Large intestine (tissue), 12 donors: ENCODE measurements around the gene VARS2. TPM values are rescaled to one million over a fixed set of nuclear protein-coding genes. Genes with fewer than 3 reads are reported as not detected.
A peak's percentile ranks its signal among the peaks of the same experiment; 100 is the strongest.
"Not testable (repeated sequence)": the region's sequence is repeated elsewhere in the genome, so short reads cannot be mapped to it uniquely, and the experiment has no call there.

ENCODE experiments used
- DNase-seq, 2 donors: peaks; one replicate each; pipeline versions ENCODE4 v3.0.0 to v3.0.0-alpha.2; 2013
- H3K27ac ChIP-seq: one replicate; pipeline ENCODE4 v1.5.1; 2013; ENCODE audit warnings: low read length
- H3K27me3 ChIP-seq: 2 replicates; pipeline ENCODE4 v1.6.1; 2013; ENCODE audit warnings: low read length; ENCODE audit not compliant: control insufficient read depth, insufficient read depth
- H3K36me3 ChIP-seq: 2 replicates; pipeline ENCODE4 v1.6.1; 2013; ENCODE audit warnings: low read length; ENCODE audit not compliant: control insufficient read depth, insufficient read depth
- H3K4me1 ChIP-seq: one replicate; pipeline ENCODE4 v1.6.1; 2013; ENCODE audit warnings: low read length; ENCODE audit not compliant: control insufficient read depth, insufficient read depth
- H3K4me3 ChIP-seq: one replicate; pipeline ENCODE4 v1.5.1; 2013; ENCODE audit warnings: low read length
- H3K9me3 ChIP-seq: one replicate; pipeline ENCODE4 v1.6.1; 2013; ENCODE audit warnings: mild to moderate bottlenecking, low read depth, low read length, moderate library complexity; ENCODE audit not compliant: control insufficient read depth
- WGBS: methylation state at CpG from one replicate; pipeline ENCODE4 v1.1.5; 2013; ENCODE audit warnings: low lambda C conversion rate; ENCODE audit not compliant: insufficient coverage; 5-methylcytosine and 5-hydroxymethylcytosine counted together
- long read RNA-seq, 11 donors: transcript quantifications; one replicate each; lab custom pipeline, GENCODE V29; 2026
- polyA plus RNA-seq: library from polyadenylated mRNA; unstranded; fragments of 120-200 nt; gene quantifications from one replicate; pipeline ENCODE4 v1.2.1, GENCODE V29; 2013

VARS2 gene
- polyA plus RNA-seq: 43.5 TPM
- long read RNA-seq, donor 1: 0 reads
- long read RNA-seq, donor 2: 0 reads
- long read RNA-seq, donor 3, partial matches to known transcripts: 6 of 7 reads
- long read RNA-seq, donor 3, other reads (novel, unspliced or antisense): 0 of 7 reads
- long read RNA-seq, donor 4: 0 reads
- long read RNA-seq, donor 5, partial matches to known transcripts: 0 of 1 reads
- long read RNA-seq, donor 5, other reads (novel, unspliced or antisense): 0 of 1 reads
- long read RNA-seq, donor 6, partial matches to known transcripts: 0 of 1 reads
- long read RNA-seq, donor 6, other reads (novel, unspliced or antisense): 0 of 1 reads
- long read RNA-seq, donor 7: 0 reads
- long read RNA-seq, donor 8: 0 reads
- long read RNA-seq, donor 9: 0 reads
- long read RNA-seq, donor 10: 0 reads
- long read RNA-seq, donor 11: 0 reads

DNA sequence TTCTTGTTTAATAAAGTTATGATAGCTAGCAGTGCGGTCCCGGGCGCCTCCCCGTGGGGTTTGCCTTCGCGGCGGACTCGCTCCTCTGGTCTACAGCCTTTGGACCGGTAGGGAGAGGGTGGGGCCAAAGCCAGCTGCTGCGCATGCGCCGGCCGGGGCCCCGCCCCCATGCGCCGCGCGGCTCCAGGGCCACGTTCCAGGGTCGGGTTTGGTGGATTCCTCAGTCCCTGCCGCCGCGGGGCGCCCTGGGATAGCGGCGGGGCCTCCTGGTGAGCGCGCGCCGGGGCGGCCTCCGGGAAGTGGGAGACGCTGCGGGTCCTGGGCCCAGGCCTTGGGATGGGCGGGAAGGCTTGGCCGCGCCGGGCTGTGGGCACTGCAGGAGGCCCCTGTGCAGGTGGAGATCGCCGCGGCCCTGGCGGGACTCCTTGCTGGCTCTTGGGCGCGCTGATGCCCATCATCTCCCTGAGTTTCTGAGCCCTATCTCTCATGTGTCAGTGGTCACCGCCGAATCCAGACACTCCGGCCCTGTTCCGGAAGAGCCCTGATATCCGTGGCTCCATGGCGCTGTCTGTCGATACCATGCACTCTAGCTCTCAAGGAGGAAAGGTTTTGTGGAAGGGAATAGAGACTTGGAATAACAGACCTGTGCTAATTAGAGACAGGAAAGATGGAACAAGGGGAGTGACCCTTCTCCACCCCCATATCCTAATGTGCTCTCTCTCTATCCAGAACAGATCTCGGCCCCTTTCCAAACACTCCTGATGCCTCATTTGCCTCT, at the start of gene VARS2:
VARS2 (plus strand) TSS at position 163 of the 778 bp plus-strand sequence; CDS start at position 762, 599 bp downstream.
- Histone ChIP-seq H3K36me3 (peaks cover 50% of the 10 kb centered on the region), H3K4me1 (peaks cover 19% of the 10 kb centered on the region), H3K9me3 (no peaks in the 10 kb centered on the region), H3K4me3 (peak within 1 kb of the TSS; percentile 72), H3K27ac (peak within 1 kb of the TSS; percentile 95), H3K27me3 (no peaks in the 10 kb centered on the region)
- WGBS: no CpG with 5 or more reads among the region's 52 CpGs
- peak; percentile 97 to 99 for DNase-seq

DNA sequence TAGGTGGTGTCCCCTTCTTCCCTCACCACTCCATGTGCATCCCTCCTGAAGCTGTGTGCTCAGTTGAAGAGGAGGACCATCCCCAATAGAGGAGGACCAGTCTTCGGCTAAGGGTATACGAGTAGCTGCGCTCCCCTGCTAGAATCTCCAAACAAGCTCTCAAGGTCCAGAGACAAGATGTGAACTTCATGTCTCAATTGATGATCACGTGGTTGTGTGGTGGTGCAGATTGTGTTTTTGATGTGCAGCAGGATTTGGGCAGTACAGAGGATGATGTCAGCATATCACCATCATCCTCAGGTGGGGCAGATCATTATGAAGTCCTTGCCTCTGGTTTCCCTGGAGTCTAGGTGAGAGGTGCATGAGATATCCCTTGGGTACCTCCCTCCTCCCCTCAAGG, 49.7 kb upstream of the VARS2 start:
- Histone ChIP-seq H3K27ac (no peak overlapping the region), H3K4me1 (no peaks in the 10 kb centered on the region), H3K4me3 (no peak overlapping the region), H3K27me3 (no peaks in the 10 kb centered on the region), H3K36me3 (no peaks in the 10 kb centered on the region), H3K9me3 (peaks cover 7% of the 10 kb centered on the region)
- WGBS: no CpG with 5 or more reads among the region's 4 CpGs
- DNase-seq: no peak

DNA sequence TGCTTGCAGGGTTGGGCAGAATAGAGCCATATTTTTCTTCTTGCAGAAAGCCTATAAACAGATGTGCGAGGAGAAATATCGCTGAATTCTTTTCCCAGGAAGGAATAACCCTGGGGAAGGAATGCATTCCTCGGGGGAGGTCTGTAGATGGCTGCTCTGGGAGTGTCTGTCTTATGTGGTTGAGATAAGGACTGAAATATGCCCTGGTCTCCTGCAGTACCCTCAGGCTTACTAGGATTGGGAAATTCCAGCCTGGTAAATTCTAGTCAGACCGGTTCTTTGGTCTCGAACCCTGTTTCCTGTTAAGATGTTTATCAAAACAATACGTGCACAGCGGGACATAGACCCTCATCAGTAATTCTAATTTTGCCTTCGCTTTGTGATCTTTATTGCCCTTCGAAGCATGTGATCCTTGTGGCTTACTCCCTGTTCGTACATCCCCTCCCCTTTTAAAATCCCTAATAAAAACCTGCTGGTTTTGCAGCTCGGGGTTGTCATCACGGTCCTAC, 44.7 kb upstream of the VARS2 start:
- not testable (repeated sequence) for DNase-seq, H3K4me1 ChIP-seq, H3K4me3 ChIP-seq, H3K27ac ChIP-seq, H3K27me3 ChIP-seq, H3K36me3 ChIP-seq
- WGBS: 88% methylated on average over 3 of the region's 12 CpGs
- H3K9me3 ChIP-seq: peaks cover 14% of the 10 kb centered on the region

DNA sequence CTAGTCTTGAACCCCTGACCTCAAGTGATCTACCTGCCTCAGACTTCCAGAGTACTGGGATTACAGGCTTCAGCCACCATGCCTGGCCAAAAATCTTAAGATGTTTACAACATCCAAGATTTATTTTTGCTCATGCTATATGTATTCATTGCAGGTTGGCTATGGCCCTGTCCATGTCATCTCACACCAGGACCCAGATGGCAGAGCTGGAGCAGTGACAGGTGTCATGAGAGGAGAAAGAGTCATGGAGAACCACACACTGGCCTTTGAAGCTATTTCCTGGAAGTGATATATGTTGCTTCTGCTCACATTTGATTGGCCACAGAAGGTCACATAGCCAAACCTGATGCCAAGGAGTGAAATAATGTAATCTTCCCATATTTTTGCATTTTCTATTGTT, 43.5 kb upstream of the VARS2 start:
- Histone ChIP-seq H3K4me3 (no peak overlapping the region), H3K36me3 (no peaks in the 10 kb centered on the region), H3K27ac (no peak overlapping the region), H3K27me3 (no peaks in the 10 kb centered on the region), H3K4me1 (no peaks in the 10 kb centered on the region), H3K9me3 (peaks cover 14% of the 10 kb centered on the region)
- no peak for DNase-seq

DNA sequence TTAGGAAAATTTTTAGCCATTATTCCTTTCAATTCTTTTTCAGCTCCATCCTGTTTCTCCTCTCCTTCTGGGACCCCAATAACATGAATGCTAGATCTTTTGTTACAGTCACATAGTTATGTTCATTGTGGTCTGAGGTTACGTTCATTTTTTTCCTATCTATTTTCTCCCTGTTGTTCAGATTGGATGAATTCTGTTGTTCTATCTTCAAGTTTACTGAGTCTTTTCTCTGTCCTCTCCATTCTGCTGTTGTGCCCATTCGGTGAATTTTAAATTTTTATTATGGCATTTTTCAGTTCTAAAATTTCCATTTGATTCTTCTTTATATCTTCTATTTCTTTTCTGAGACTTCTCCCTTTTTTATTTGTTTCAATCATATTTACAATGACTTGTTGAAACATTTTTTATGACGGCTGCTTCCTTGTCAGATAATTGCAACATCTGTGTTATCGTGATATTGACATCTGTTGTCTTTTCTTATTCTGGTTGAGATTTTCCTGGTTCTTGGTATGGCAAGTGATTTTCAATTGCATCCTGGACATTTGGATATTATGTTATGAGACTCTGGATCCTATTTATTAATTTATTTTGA, 42.4 kb upstream of the VARS2 start:
- Histone ChIP-seq H3K9me3 (peaks cover 14% of the 10 kb centered on the region), H3K4me1 (no peaks in the 10 kb centered on the region), H3K27ac (no peak overlapping the region), H3K36me3 (no peaks in the 10 kb centered on the region), H3K4me3 (no peak overlapping the region), H3K27me3 (no peaks in the 10 kb centered on the region)
- DNase-seq: no peak
- WGBS: 67% methylated on average over 3 of the region's 4 CpGs

DNA sequence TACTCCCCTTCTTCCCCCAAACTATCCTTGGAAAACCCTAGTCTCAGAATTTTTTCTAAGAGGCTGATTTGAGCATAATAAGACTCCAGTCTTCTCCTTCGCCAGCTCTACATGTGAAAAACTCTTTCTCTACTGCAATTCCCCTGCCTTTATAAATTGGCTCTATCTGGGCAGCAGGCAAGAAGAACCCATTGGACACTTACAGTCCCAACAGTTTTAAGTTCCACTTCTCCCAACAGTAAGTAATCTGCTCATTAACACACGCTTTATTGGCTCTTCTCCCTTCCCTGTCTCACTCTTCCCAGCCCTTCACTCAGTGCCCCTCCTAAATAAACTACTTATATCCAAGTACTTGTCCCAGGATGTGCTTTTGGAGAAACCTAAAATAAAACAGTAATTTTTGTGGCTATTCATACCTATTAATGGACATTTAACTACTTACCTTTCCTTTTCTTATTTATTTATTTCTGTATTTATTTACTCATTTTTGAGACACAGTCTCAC, 40.8 kb upstream of the VARS2 start:
- Histone ChIP-seq H3K27me3 (no peaks in the 10 kb centered on the region), H3K4me3 (no peak overlapping the region), H3K9me3 (peaks cover 14% of the 10 kb centered on the region), H3K4me1 (peaks cover 4% of the 10 kb centered on the region), H3K27ac (no peak overlapping the region), H3K36me3 (no peaks in the 10 kb centered on the region)
- no peak for DNase-seq
- no CpG with 5 or more reads among the region's 2 CpGs for WGBS

DNA sequence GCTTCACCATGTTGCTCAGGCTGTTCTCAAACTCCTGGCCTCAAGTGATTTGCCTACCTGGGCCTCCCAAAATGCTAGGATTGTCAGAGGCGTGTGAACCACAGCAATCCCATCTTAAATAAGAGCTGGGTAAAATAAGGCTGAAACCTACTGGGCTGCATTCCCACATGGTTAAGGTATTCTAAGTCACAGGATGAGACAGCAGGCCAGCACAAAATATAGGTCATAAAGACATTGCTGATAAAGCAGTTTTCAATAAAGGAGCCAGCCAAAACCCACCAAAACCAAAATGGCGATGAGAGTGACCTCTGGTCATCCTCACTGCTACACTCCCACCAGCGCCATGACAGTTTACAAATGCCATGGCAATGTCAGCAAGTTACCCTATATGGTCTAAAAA, 40.2 kb upstream of the VARS2 start:
- not testable (repeated sequence) for DNase-seq, H3K4me3 ChIP-seq, H3K36me3 ChIP-seq, H3K27ac ChIP-seq, H3K27me3 ChIP-seq, H3K4me1 ChIP-seq
- H3K9me3 ChIP-seq: peaks cover 14% of the 10 kb centered on the region
- WGBS: no CpG with 5 or more reads among the region's 3 CpGs

DNA sequence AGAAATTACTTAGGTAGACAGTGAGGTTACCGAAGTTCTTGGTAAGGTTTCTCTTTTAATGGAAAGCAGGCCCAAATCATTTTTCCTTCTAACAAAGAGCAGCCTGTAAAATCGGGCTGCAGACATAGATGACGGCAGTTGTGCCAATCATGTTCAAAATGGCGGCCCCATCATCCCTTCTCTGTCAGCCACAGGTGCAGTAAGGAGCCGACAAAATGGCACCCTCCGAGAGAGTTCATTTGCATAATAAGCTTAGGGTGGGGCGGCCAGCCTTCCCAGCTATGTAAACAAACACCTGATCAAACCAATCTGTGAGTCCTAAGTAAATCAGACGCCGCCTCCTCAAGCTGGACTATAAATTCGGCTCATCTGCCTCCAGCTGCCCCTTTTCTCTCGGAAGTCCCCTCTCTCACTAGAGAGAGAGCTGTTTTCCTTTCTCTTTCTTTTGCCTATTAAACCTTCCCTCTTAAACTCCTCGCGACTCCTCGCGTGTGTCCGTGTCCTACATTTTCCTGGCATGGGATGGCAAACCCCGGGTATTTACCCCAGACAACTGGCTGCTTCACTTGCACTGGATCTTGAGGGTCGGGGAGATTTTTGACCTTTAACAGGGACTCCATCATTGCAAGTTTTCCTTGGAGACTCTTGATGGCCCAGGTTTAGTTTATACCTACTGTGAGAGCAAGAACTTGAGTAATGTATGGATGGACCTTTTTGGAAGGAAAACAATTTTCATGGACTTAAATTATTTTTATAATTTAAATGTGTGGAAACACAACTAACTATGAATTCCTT, 38.6 kb upstream of the VARS2 start:
- H3K9me3 ChIP-seq: peaks cover 7% of the 10 kb centered on the region
- no peaks in the 10 kb centered on the region for H3K36me3 ChIP-seq
- DNase-seq: no peak
- WGBS: 100% methylated on average over 1 of the region's 18 CpGs
- no peak overlapping the region for H3K27ac ChIP-seq
- no peak overlapping the region for H3K4me3 ChIP-seq
- H3K4me1 ChIP-seq: peaks cover 4% of the 10 kb centered on the region
- no peaks in the 10 kb centered on the region for H3K27me3 ChIP-seq

DNA sequence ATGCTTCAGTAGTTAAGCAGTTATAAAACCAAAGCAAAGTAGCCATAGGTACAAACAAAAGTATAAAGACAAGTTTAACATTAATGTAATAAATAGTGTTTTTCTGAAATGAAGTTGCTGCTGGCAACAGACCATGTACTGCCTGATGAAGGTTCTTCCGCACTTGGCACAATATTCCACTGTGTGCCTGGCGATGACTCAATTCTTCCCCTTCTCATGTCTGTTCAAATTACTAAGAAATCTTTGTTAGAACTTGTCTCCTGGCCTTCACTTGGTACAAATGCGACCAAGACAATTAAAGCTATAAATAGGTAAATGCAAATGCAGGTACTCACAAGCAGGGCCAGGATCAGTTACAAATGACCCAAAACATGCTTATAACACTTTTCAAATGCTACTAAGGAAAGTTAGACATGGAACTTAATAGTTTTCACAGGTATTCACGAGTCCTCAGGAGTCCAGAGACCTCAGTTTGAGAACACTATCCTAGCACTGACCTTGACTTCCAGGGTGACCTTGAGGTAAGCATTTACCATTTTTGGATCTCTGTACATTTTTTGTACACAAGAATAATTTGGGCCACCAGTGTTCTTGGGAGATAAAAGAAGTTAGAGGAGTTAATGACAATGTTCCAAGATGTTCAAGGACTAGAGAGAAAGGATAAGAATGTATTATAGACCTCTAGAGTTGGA, 37.9 kb upstream of the VARS2 start:
- DNase-seq: peak in 1 of 2 donors; percentile 31

More for the DNA sequence above, 37.9 kb upstream of the VARS2 start:
- WGBS: no CpG with 5 or more reads among the region's 4 CpGs
- no peak overlapping the region for H3K4me3 ChIP-seq
- peak overlapping the region; percentile 6 for H3K27ac ChIP-seq
- H3K9me3 ChIP-seq: peaks cover 6% of the 10 kb centered on the region
- peaks cover 4% of the 10 kb centered on the region for H3K4me1 ChIP-seq
- no peaks in the 10 kb centered on the region for H3K36me3 ChIP-seq
- no peaks in the 10 kb centered on the region for H3K27me3 ChIP-seq
